Hindlimb muscle (tissue), 1 donor: ENCODE results near the gene ENTPD3. TPM values are rescaled to one million over a fixed set of nuclear protein-coding genes. Genes with fewer than 3 reads are reported as not detected.
"Not testable (repeated sequence)": the region's sequence is repeated elsewhere in the genome, so short reads cannot be mapped to it uniquely, and the experiment has no call there.

Experiments
- DNase-seq: peaks from one replicate; pipeline ENCODE4 v3.0.0-alpha.2; 2013
- polyA plus RNA-seq: library from polyadenylated mRNA; unstranded; fragments of 120-200 nt; gene quantifications from one replicate; pipeline ENCODE4 v1.2.1, GENCODE V29; 2013; ENCODE audit not compliant: insufficient read length

The ENTPD3 gene
- polyA plus RNA-seq, 1 donor: 0.71 TPM

DNA sequence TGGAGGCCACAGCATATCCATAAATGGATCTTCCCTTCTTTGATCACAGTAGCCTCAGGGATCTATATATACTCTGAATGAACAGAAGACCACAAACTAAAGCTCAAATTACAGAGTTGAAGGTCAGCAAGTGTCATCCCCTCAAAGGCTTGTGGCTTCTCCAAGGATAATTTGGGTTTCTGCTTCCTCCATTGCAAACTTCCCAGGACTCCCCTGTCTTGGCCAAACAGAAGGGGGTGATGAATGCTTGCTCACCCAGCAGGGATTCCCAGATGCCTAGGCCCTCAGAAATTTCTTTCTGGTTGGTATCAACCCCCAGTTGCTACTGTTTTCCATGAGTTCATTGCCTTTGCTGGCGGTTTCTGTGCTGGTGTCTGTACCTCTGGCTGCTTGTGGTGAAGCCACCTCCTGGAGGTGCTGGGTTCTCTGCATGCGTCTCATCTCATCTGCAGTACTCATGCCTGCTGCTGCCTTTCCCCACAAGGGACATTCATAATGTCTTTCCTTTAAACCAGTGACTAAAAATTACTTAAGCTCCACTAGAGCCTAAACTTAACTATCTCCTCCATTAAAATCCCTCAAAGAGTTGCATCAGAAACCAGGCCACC, 17.7 kb downstream of the ENTPD3 start:
- no peak for DNase-seq

DNA sequence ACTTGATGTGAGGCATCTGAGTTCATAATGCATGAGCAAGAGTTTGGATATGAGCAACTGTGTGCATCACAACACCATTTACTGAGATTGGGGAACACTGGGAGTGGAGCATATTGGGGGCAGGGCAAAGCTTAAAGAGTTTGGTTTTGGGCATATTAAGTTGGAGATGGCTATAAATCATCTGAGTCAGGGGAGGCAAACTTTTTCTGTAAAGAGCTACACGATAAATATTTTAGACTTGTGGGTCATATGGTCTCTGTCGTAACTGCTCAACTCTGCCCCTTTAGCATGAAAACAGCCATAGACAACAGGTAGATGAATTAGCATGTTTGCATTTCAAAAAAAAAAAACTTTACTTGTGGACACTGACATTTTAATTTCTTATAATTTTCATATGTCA, 20.0 kb downstream of the ENTPD3 start:
- no peak for DNase-seq

DNA sequence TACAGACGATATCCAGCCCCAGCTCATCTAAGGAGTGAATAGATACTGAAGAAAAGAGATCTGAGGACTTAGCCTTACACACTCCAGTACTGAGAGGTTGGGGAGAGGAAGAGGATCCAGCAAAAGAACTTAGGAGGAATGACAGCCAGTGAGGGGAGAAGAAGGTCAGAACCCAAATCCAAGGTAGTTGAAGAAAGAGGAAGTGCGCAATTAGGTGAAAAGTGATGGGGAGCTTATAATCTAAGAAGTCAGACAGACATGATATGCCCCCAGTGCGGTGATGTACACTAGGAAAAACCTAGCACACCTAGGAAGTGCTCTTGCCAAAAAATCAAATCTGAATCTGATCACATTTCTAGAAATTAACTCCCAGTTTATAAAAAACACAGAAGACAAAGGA, 20.6 kb downstream of the ENTPD3 start:
- no peak for DNase-seq

DNA sequence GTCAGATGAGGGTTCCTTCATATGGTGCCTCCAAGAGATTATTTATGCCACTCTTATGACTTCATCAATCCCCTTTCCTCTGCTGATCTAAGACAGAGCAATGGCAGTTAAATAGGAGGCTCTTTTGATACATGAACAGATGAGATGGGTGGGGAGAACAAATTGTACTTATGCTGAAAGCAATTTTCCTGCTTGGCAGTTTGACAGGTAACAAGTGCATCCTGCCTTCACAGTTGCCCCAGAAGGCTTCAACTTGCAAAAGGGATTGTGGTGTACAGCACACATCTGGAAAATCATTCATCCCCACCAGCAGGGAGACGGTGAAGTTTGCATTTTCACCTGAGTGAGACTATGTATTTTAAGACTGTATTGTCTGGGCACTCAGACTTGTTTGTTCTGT, 27.3 kb downstream of the ENTPD3 start:
- no peak for DNase-seq

DNA sequence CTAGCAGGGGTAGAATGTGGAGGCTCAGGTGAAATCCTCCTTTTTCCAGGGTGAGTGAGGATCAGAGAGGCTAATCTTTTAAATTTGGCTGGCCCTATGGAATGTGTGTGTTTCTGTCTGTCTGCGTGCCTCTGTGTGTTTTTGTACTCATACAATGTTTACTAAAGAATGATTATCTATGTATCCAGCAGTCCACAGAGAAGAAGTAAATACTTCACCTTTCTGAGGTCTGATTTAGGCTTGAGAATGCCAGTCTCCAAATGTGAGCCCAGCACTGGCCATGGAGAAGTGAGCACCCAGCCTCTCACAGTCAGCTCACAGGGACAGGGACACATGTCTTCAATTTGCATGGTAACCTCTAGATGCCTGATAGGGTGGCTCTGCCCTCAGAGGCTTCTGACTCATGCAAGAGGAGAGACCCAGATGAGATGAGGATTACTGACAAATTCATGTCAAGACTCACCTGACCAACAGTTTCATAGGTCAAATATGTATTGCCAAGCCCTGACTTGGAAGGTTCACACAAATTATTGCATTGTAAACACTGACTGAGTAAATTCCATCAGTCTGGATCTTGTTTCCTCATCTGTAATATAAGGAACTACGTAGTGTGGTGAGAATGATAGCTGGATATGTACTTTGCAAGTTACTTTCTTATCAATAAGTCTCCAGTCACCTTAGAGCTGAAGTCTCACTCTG, 31.0 kb downstream of the ENTPD3 start:
- DNase-seq: no peak

DNA sequence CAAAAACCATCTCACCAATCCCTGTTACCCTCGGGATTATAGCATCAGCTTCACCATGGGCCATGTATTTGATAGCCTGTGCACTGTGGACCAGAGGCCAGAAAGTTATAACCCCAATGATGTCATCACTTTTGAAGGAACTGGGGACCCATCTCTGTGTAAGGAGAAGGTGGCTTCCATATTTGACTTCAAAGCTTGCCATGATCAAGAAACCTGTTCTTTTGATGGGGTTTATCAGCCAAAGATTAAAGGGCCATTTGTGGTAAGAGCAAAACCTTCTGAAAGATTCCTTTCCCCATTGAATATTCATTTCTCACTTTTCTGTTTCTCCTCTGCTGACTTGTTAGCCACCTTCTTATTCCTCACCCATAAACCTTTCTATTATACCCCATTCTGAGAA, 35.9 kb downstream of the ENTPD3 start:
- DNase-seq: no peak

DNA sequence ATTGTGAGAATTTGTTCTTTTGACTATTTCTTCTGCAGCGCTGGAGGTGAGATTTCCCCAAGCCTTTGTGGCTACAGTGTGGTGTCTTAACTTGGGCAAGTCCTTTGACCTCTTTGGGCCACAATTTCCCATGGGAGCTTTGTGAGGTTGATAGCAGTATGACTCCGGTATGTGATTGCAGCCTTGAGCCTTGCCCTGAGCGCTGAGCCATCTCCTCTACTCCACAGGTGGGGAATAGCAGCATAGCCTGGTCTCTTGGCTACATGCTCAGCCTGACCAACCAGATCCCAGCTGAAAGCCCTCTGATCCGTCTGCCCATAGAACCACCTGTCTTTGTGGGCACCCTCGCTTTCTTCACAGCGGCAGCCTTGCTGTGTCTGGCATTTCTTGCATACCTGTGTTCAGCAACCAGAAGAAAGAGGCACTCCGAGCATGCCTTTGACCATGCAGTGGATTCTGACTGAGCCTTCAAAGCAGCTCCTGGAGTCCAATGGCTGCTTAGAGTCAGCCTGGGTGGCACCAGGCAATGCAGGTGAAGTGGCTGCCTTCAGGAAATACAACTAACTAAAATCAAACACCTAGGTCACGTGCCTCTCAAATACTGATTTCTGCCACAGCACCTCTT, 40.2 kb downstream of the ENTPD3 start:
- DNase-seq: no peak

DNA sequence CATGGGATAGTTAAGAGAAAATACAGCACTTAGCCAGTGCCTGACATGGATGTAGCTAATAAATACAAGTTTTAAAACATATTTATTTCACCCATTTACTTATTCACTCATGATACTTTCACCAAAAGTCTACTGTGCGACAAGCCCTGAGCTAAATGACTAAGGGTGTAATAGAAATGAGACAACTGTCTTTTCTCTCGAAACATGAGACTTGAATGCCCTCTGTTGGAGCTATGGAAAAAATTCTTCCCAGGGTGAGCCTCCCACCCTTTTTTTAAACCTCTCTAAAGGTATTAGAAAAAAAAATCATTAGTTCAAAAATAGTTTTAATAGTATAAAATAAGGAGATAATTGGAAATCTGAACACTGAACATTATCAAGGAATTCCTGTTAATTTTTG, 45.8 kb downstream of the ENTPD3 start:
- DNase-seq: no peak

DNA sequence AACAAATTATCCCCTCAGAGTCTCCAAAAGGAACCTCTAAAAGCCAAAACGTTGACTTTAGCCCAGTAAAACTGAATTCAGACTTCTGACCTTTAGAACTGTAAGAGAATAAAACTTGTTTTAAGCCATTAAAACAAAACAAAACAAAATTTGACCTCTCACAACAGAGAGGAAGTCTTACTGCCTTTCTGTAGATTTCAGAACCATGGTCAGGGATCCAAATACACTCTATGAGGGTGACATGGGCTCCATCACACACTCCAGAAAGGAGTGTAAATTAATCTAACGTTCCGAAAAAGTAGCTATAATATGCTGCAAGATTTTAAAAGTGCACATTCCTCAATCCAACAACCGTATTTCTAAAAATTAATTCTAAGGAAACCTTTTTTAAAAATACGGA, 50.9 kb downstream of the ENTPD3 start:
- no peak for DNase-seq

DNA sequence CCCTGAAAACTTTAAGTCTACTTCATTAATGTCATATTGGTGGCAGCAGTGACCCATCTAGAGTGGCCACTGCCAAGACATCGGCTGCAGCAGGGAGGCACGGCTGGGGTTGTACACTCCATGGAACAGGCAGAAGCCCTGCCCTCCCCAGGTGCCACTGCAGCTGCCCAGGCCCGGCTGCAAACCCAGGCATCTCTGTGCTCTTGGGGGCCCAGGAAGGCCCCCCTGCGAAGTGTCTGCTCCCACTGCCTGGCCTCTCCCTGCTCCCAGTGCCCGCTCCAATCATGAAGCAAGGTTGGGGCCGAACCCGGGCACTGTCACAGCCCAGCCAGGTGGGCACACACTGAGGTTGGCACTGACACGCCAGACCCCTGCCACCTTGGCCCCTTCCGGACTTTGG, 58.1 kb downstream of the ENTPD3 start:
- DNase-seq: no peak

DNA sequence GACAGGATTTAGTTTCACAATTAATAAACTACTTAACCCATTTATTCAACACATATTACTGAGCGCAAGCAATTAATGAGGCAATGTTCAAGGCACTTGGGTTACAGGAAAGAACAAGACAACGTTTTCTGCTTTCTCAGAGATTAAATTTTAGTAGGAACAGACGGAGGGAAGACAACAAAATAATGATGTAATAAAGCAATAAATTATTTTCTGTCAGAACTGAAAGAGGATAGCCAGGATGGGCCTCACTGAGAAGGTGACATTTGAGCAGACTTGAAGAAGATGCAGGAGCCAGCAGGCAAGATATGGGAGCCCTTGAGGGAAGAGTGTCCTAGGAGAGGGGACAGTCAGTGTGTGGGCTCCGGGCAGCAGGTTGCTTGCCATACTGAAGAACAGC, 58.9 kb downstream of the ENTPD3 start:
- no peak for DNase-seq

DNA sequence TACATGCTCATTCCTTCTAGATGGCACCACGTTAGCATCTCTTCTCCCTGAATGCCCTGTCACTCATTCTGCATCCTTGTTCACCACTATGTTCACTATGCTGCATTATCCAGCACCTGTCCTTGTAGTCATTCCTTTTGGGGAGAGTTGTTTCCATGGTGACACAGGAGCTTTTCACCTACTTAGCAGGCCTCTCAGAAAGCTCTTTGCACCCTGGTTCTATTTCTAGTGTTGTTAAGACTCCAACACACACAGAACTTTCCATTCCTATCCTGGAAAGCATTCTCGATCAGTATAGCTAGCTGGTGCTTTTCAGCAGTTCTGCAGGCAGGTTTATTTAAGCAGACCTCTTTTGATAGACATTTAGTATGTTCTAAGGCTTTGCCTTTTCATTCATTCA, 63.5 kb downstream of the ENTPD3 start:
- DNase-seq: no peak

DNA sequence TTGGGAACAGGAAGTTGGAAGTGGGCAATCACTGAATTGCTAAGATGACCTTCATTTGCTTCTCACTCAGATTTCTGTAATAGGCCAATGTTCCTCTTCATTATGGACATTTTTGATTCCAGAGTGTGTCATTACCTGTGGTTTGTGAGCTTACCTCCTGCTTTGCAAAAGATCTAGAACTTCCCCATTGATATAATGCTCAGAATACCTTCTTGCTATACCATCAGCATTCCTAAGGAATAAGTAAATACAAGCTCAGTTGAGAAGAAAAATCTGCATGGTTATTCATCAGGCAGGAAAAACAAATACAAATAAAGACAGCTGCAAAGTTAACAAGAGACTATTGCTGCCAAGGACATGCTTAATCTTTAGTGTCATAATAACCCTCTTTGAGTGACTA, 64.6 kb downstream of the ENTPD3 start:
- DNase-seq: no peak

DNA sequence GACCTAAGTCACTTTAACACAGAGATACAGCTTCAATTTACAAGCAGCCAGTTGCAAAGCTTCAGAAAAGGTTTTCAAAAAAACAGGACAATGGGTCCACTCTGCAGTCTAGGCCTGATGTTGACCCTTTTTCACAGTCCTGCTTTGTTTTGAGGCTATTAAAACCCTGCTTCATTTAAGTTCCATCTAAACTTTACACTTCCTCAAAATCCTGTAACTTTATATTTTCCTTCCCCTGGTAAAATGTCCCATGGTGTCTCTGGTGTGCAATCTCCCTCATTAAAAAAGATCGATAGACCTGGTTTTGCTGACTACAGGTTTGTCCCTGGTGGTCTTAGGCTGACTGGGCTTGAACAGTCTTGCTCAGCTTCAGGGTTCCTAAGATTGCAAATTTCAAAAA, 65.1 kb downstream of the ENTPD3 start:
- no peak for DNase-seq

DNA sequence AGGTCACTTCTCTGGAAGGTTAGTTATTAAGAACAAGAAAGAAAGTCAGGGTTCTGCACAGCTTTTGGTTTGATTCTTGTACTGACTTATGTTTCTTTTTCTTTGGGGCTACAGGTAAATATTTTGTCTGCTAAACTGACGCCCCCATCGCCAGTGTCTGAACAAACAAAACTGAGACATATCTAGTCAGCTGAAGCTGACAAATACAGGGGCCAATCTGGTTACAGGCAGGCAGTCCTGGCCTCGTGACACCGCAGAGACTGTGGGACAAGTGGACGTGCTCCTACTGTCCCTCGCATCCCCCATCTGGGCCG, 65.5 kb downstream of the ENTPD3 start:
- DNase-seq: peak; percentile 11

DNA sequence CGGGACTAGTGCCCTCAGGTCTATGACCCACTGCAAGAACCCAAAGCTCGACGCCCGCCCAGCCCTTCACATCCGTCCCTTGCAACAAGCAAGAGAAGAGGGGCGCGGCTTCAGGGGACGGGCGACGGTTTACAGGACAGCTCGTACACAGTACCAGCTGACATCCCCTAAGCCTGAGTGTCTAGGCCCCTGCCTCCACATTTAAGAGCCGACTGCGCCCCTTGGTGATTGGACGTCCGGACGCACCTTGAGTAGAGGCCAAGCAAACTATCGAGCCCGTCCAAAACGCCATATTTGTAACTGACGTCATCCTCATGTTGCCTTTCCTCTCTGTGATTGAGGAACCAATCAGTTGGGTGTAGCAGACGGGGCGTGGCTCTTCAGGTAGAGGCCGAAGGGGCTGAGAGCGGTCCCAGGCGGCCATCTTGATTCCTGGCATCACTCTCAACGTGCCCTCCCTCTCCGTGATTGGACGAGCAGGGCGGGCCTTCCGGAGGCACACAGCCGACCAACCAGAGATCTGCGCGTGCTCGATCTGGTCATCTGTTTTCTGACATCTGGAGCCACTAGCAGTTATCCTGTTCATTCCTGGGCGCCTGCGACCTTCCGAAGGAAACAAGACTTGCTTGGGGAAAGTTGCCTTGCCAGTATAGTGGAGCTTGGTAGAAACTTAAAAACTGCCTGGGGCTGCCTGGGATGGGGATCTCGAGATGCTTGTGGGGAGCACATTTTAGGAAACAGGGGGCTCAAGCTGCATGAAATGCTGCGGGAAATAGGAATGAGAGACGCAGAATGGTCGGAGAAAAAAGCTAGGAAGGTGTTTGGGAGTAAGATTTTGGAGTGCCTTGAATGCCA, 66.1 kb downstream of the ENTPD3 start:
- DNase-seq: peak; percentile 97

DNA sequence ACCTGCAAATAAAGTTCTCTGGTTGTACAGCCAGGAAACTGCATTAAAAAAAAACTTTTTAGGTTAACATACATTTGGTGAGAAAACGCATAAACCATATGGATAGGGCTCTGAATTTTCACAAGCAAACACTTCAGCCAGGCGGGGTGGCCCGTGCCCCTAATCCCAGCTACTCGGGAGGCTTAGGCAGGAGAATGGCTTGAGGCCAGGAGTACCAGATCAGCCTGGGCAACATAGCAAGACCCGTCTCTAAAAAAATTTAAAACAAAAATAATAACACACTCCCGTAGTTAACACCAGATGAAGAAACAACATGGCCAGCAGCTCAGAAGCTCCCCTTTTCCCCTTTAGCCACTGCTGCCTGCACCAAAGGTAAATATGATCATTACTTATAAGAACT, 66.9 kb downstream of the ENTPD3 start:
- no peak for DNase-seq

DNA sequence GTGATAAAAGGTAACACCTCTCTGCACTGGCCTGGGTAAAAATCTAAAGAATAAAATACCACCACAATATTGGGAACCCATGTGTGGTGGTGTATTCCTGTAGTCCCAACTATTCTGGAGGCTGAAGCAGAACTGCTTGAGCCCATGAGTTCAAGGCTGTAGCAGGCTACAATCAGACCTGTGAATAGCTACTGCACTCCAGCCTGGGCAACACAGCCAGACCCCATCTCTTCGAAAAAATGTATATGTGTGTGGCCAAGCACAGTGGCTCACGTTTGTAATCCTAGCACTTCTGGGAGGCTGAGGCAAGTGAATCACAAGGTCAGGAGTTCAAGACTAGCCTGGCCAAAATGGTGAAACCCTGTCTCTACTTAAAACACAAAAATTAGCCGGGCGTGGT, 68.3 kb downstream of the ENTPD3 start:
- DNase-seq: no peak

DNA sequence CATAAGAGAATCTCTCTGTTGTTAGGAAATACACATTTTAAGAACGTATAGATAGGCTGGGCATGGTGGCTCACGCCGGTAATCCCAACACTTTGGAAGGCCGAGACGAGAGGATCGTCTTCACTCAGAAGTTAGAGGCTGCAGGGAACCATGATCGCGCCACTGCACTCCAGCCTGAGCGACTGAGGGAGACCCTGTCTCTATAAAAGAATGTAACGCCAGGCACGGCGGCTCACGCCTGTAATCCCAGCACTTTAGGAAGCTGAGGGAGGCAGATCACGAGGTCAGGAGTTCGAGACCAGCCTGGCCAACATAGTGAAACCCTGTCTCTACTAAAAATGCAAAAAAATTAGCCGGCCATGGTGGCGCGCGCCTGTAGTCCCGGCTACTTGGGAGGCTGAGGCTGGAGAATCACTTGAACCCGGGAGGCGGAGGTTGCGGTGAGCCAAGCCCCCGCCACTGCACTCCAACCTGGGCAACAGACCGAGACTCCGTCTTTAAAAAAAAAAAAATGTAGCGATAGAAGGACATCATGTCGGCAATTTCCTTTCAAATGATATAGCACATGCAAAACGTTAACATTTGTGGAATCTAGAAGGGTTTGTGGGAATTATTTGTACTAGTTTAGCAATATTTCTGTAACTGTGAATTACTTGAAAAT, 69.4 kb downstream of the ENTPD3 start:
- no peak for DNase-seq

DNA sequence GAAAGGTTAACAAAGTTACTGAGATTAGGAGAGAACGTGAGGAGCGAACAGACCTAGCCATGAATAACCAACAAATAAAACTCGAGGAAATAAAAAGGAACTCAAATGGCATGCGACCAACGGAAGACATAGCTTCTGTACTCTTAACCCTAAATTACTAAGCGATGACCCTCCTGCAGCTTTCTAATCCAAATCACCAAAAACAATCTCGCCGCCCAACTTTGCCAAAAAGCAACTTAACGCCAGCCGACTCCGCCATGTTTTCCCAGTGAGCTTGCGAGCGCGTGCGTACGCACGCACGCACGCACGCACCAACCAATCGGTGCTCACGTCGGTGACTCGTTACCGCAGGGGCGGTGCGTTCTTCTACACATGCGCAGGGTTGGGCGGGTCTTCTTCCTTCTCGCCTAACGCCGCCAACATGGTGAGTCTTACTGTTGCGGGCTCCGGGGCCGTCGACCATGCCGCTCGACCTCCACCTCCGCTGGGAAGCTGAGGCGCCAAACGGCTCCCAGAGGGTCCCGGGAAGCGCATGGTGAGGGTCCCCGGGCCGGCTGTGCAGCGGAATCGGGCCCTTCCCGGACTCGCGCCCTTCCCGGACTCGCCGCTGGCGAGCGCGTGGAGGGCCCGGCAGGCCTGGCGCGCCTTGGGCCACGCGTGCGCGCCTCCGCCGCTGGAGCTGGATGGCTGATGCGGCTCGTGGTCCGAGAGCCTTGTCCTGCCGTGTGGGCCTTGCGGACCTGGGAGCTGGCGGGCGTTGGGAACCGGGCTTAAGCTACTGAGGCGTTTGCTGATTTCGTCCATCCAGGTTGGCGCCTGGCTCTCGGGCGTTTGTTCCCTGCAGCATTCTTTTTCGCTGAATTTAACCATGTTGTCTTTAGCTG, 70.2 kb downstream of the ENTPD3 start, which contains the start of gene RPL14:
Gene RPL14, plus strand, starts transcription at position 400 of the 884 bp plus-strand sequence. Its CDS starts 133 bp downstream, at position 533.
- peak; percentile 99 for DNase-seq

DNA sequence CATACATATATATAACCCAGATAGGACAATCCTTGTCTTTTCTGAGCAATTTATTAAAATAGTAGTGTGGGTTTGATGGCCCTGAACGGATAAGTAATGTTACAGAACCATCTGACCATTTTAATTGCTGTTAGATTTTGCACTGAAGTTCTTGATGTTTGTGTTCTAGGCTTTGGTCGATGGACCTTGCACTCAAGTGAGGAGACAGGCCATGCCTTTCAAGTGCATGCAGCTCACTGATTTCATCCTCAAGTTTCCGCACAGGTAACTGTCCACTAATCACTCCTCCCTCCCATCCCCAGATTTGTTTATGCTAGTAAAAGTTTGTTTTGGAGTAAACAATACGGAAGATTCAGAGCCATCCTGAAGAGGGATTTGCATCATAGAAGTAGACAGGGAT, 71.5 kb downstream of the ENTPD3 start:
- no peak for DNase-seq

DNA sequence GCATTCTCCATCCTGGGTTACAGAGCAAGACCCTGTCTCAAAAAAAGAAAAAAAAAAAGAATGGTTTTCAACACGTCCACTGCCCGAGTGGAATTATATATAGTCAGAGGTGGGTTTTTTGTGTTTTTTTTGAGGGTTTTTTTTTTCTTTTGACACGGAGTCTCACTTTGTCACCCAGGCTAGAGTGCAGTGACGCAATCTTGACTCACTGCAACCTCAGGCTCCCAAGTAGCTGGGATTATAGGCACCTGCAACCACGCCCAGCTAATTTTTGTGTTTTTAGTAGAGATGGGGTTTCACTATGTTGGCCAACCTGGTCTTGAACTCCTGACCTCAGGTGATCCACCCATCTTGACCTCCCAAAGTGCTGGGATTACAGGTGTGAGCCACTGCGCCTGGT, 73.5 kb downstream of the ENTPD3 start:
- not testable (repeated sequence) for DNase-seq
